Colon (tissue), 2 donors: Measurements from ENCODE around the gene ZNF106.

Experiments
- FAIRE-seq: peaks from 2 replicates; lab custom pipeline; 2012; peaks lifted over from hg19 to GRCh38; lab: Jason Lieb, UNC
- donor health status: control.
- donor health status: control.

Gene ZNF106

GRCh38 chr15:42367041-42367440 is 123.9 kb downstream of the ZNF106 start:
- FAIRE-seq = no peak

- FAIRE-seq = no peak
Observed at GRCh38 chr15:42365921-42366550, 124.9 kb downstream of the ZNF106 start.

- no peak for FAIRE-seq
Observed at GRCh38 chr15:42364529-42364928, 126.4 kb downstream of the ZNF106 start.

DNA sequence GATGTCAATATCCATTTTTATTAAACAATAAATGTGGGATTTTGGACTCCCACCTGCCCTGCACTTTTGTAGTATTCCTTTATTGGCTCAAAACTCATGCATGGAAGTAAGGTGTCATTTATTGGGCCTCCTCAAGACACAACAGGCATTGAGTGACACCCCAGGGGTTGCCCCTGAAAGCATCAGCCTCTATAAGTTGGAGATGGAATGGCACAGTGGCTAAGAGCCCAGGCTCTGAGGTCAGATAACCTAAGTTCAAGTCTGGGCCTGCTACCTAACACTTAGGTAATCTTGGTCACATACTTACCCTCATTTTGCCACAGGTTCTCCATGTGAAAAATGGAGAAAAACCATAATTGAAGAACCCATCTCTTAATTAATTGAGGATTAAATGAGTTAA is 127.0 kb downstream of the ZNF106 start:
- FAIRE-seq = no peak

DNA sequence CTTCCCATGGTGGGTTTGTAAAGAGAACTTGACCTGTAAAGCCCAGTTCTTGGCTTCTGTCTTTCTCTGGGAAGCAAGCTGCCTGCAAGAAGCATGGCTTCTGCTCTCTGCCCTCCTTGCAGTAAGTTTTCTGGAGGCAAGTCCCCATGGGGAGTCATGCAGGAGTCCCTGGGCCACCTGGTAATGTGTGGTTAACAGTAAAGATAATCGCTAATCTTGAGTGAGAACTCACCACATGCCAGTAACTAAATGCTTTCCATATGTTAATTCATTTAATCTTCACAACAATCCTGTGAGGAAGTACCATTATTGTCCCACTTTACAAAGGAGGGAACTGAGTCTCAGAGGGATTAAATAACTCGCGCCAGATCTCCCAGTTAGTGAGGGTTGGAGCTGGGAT is 127.5 kb downstream of the ZNF106 start:
- no peak for FAIRE-seq
